ENCODE measurements around the gene CDH5.

Gene CDH5

GRCh38 chr16:66354034-66354909 lies 12.2 kb upstream of the CDH5 start:
- no peak overlapping the region for H3K4me3 ChIP-seq (ENCODE audit: low read length)
- DNase-seq (ENCODE audit: low read depth) = no peak
- TF ChIP-seq CTCF (IDR thresholded peaks at IDR 0.05; ENCODE audit: insufficient read depth, low read depth, low read length, missing control alignments) = no peak

GRCh38 chr16:66355526-66355925 lies 11.0 kb upstream of the CDH5 start:
- H3K4me3 ChIP-seq (ENCODE audit: low read length) = no peak overlapping the region
- no peak for TF ChIP-seq CTCF (IDR thresholded peaks at IDR 0.05; ENCODE audit: insufficient read depth, low read depth, low read length, missing control alignments)
- DNase-seq (ENCODE audit: low read depth) = no peak

GRCh38 chr16:66357523-66357928 lies 9.0 kb upstream of the CDH5 start:
- DNase-seq (ENCODE audit: low read depth) = peak; percentile 83
- peak; percentile 77 for TF ChIP-seq CTCF (IDR thresholded peaks at IDR 0.05; ENCODE audit: insufficient read depth, low read depth, low read length, missing control alignments)
- no peak overlapping the region for H3K4me3 ChIP-seq (ENCODE audit: low read length)

- H3K4me3 ChIP-seq (ENCODE audit: low read length) = no peak overlapping the region
- peak; percentile 81 for DNase-seq (ENCODE audit: low read depth)
- no peak for TF ChIP-seq CTCF (IDR thresholded peaks at IDR 0.05; ENCODE audit: insufficient read depth, low read depth, low read length, missing control alignments)
Measured at GRCh38 chr16:66358231-66358630, 8.3 kb upstream of the CDH5 start.

- no peak overlapping the region for H3K4me3 ChIP-seq (ENCODE audit: low read length)
- no peak for TF ChIP-seq CTCF (IDR thresholded peaks at IDR 0.05; ENCODE audit: insufficient read depth, low read depth, low read length, missing control alignments)
- peak; percentile 84 for DNase-seq (ENCODE audit: low read depth)
Measured at GRCh38 chr16:66359012-66359411, 7.5 kb upstream of the CDH5 start.

- H3K4me3 ChIP-seq (ENCODE audit: low read length) = no peak overlapping the region
- TF ChIP-seq CTCF (IDR thresholded peaks at IDR 0.05; ENCODE audit: insufficient read depth, low read depth, low read length, missing control alignments) = no peak
- peak; percentile 20 for DNase-seq (ENCODE audit: low read depth)
Measured at GRCh38 chr16:66359811-66360608, 6.5 kb upstream of the CDH5 start.

Measured in epithelial cell of esophagus (primary cell).